ENCODE data around the gene PCP4.

DNA sequence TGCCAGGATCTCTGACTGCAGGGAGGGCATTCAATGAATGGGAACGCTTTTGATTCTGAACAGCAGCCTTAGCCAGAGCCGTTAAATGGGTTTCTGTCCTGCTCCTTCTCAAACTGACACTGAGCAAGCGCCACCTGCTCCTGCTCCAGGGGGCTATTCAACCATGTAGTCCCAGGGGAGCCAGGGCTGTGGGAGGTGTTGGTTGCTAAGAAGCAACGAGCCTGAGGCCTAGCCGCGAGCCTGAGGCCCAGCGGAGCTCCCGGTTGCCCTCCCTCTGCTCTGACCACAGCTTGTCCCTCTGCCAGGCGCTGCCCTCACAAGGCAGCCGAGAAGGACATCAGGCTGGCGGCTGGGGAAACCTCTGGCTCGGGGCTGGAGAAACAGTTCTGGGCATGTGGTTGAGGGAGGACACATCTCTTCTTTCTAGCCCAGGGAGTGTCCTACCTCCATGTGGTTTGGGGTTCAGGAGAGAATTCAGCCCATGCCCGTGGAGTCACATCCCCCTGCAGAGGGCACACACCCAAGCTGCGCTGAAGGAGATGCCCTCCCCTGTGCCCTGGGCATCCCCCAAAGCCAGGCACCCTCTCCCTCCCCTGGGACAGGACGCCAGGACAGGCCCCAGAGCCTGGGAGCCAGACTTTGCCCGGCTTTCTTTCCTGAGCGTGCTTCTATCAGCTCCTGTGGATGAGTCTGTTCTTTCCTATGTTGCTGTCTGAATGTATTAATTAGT lies 18.0 kb downstream of the PCP4 start:
- no peak for TF ChIP-seq POLR2A (IDR thresholded peaks at IDR 0.05; ENCODE audit: low read depth, low read length)
- no peak for TF ChIP-seq POLR2AphosphoS5 (IDR thresholded peaks at IDR 0.05; ENCODE audit: low read depth, low read length)

All from GM12892 (cell line).